HG03520 (cell line): Measurements from ENCODE around the gene ABCA9.
"Not testable (repeated sequence)": the region's sequence is repeated elsewhere in the genome, so short reads cannot be mapped to it uniquely, and the experiment has no call there.

Source experiments
- ATAC-seq: cut with Tn5 transposase; IDR thresholded peaks from one replicate; pipeline ENCODE4 v1.9.1; 2021; ENCODE audit warnings: mild to moderate bottlenecking, moderate library complexity; ENCODE audit not compliant: unreplicated experiment

The ABCA9 gene, protein sequence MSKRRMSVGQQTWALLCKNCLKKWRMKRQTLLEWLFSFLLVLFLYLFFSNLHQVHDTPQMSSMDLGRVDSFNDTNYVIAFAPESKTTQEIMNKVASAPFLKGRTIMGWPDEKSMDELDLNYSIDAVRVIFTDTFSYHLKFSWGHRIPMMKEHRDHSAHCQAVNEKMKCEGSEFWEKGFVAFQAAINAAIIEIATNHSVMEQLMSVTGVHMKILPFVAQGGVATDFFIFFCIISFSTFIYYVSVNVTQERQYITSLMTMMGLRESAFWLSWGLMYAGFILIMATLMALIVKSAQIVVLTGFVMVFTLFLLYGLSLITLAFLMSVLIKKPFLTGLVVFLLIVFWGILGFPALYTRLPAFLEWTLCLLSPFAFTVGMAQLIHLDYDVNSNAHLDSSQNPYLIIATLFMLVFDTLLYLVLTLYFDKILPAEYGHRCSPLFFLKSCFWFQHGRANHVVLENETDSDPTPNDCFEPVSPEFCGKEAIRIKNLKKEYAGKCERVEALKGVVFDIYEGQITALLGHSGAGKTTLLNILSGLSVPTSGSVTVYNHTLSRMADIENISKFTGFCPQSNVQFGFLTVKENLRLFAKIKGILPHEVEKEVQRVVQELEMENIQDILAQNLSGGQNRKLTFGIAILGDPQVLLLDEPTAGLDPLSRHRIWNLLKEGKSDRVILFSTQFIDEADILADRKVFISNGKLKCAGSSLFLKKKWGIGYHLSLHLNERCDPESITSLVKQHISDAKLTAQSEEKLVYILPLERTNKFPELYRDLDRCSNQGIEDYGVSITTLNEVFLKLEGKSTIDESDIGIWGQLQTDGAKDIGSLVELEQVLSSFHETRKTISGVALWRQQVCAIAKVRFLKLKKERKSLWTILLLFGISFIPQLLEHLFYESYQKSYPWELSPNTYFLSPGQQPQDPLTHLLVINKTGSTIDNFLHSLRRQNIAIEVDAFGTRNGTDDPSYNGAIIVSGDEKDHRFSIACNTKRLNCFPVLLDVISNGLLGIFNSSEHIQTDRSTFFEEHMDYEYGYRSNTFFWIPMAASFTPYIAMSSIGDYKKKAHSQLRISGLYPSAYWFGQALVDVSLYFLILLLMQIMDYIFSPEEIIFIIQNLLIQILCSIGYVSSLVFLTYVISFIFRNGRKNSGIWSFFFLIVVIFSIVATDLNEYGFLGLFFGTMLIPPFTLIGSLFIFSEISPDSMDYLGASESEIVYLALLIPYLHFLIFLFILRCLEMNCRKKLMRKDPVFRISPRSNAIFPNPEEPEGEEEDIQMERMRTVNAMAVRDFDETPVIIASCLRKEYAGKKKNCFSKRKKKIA (N-terminal part only)

DNA sequence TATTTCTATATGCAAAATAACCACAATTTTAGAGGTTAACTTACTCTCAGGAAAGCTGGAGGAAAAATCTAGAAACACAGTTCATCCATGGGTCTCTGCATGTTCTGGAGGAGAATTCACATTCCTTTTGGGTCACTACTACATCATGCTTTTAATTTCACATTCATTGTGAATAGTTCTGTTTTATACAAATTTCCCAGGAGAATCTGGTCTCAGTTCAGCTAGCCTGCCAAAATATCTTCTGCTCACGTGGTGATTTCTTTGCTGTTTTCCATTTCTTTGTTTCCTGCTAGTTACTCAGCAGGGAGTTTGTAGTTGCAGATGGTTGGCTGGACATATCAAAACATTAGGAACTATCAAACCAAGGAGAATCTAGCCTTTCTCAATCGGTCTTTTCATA lies at the start of gene ABCA9:
Gene ABCA9 (minus strand): TSS at position 106 of the 400 bp plus-strand sequence. CDS start 9,801 bp downstream, outside the sequence.
- ATAC-seq = no peak

DNA sequence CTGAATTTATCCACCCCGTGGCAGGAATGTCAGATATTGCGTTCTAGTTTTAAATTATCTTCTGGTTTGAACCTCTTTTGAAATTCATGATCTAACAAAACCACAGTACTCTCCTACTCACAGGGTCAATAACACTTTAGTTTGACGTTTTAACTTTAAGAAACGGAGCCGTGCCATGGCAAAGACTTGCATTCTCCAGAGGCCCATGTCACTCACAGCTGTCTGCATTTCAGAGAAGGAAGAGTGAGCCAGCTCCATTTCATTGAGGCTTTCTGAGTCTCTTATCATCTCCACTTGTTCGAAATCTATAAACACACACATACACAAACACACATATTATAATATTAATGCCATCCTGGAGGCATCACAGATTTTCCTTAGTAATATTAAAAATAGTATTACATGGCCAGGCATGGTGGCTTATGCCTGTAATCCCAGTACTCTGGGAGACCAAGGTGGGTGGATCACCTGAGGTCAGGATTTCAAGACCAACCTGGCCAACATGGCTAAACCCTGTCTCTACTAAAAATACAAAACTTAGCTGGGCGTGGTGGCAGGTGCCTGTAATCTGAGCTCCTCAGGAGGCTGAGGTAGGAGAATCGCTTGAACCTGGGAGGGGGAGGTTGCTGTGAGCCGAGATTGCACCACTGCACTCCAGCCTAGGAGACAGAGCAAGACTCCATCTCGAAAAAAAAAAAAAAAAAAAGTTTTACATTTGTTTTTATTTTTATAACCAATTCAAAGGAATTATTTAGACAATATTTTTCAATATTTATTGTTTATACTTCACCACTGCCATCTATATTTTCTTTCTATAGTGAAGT lies 45.4 kb upstream of the ABCA9 start:
- no peak for ATAC-seq

DNA sequence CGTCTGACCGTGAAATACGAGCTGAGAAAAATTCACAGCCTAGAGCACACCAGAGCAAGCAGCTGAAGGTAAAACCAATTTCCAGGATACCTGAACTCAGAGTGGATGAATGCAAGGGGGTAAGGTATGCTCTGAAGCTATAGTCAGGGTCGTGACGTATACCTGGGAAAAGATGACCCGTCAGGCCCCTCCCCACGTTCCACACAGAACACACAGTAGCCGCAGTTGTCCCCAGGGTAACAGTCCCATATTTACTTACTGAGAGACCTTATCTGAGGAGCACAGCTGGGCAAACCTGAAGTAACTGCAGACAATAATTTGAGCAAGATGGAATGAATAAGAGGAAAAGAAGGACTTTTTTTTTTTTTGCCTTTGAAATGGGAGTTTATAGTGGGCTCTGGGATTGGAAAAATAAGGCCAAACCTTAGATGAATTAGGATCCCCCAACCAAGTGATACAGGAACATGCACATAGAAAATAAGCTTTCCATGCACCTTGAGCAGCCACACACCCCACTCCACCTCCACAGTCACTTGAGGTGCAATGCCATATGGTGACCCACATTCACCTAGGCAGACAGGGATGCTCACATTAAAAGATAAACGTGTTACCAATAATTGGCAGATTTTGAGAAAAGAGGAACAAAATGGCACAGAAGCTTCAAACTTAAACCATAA lies 43.0 kb upstream of the ABCA9 start:
- ATAC-seq = no peak

DNA sequence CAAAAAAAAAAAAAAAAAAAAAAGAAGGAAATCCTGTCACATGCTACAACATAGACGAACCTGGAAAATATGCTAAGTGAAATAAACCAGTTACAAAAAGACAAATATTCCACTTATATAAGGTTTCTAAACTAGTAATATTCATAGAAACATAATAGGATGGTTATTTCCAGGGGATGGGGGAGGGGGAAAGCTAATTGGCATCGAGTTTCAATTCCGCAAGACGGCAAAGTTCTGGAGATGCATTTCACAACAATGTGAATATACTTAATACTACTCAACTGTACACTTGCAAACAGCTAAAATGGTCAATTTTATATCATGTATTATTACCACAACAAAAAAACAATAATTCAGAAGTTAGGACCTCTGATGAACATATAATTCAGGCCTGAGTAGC lies 37.9 kb upstream of the ABCA9 start:
- no peak for ATAC-seq

DNA sequence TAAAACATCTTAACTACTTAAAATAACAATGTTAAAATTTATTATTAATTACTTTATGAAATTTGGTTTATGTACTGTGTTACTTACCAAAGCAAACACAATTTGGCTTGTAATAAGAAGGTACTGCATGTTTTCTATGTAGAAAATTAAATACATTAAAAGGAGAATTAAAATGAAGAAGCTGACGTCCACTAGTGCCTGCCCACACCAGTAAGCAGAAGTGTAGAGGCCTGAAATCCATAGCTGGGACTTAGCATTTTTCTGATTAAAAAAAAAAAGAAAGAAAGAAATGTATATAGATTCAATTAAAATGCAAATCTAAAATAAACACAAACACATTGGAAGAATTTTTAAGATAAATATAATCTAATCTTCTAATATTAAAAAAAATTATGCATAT lies 35.8 kb upstream of the ABCA9 start:
- no peak for ATAC-seq

DNA sequence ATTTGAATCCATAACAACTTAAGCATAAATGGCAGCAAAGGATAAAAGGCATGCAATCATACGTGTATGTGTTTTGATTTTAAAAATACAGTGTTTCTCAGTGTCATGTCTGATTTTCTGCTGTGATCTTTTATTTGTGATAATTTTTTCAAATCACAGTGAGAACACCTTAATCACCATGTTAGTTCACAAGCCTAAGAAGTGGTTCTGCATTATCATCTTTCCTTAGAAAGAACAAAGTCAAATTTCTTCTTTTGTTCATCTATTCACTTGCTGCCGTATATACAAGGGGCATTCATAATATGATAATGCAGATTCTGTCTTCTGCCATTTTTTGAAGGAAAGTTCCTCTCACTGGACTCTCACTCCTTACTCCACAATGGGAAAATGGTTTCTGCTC lies 33.3 kb upstream of the ABCA9 start:
- no peak for ATAC-seq

DNA sequence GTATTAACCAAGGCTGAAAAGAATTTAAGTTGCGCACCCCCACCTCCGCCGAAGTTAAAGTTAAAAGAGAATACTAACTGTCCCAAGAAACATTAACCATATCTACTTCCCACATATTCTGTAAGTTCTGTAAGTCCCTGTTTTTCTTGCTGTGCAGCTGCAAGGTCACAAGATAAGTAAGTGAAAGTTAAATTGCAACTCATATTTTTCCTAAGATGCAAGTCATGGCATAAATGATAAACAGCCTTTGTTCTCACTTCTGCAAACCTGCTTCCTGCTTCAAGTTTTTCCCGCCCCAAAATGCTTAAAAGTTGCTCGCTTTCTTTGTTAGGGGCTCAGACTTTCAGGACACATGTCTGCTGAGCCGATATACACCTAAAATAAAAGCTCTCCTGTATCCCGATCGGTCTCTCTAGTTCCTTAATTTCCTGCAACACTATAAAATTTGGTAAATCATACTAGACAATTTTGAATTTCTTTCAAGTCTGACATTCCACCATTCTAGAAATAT lies 32.6 kb upstream of the ABCA9 start:
- ATAC-seq = no peak

DNA sequence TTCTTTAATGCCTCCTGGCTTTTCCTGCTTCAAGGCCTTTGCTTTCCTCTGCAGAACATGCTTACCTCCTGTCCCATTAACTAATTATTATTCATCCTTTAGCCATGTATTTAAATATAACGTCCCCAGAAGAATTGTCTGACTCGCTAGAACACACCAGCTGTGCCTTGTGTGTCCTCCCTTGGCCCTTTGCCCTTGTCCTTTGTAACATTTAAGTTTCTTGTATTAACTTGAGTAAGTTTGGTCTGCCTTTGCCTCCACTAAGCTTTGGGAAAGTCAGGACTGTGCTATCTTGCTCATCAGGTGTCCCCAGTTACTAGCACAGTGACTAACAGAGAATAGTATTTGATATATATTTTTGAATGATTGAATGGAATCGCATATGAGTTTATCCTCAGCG lies 29.6 kb upstream of the ABCA9 start:
- ATAC-seq = no peak

DNA sequence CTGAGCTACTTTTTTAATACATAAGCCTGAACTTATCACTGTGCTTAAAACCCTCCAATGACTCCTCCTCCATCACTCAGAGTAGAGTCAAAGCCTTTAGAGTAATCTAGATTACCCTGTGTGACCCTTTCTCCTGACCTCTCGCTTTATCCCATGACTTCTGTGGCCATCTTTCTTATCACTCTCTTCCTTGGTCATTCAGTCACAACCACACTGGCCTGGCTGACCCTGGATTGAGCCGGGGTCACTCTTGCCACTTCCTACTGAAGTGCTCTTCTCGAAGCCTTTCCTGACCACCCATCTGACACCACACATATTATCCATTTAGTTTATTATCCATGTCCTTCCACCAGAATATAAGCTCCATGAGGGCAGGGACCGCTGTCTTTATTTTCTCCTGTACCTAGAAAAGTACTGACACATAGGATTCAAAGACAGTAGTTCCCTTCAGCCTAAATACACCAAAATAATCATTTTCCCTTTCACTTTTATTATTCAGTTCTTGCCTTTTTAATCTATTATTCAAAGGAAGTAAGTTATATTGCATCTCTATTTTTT lies 28.0 kb upstream of the ABCA9 start:
- ATAC-seq = no peak

DNA sequence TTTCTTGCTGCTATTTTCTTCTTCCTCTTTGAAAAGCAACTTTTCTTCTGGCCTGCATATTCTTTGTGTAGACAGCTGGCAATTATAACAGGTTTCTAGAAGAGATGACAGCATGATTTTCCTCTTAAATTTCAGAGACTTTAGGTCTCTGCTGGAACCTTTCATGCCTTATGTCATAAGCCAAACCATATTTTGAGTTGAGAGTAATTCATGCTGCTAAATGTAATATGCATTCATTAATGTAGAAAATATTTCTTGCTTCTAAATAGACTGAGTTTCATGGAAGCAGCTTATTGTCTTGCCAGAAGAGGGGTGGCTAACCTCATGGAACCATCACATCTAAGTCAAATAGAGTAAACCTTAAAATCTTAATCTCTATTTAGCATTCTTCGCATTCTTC lies 25.9 kb upstream of the ABCA9 start:
- no peak for ATAC-seq

DNA sequence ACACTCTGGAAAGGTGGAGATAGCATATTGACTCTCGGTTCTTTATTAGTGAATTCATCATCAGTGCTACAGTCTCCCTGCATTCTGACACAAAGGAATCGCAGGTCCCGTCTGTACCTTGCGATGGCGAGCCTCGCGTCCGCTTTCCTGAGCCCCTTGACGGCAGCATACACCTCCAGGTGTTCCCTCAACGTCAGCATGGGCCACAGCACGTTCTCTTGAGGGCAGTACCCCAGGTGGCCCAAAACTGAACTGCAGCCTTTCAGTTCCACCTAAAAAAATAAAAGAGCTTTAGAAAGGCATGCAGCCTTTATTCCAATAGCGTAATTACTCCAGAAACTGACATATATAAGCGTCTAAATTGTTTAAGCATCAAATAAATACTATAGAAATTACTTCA lies 24.2 kb upstream of the ABCA9 start:
- no peak for ATAC-seq

DNA sequence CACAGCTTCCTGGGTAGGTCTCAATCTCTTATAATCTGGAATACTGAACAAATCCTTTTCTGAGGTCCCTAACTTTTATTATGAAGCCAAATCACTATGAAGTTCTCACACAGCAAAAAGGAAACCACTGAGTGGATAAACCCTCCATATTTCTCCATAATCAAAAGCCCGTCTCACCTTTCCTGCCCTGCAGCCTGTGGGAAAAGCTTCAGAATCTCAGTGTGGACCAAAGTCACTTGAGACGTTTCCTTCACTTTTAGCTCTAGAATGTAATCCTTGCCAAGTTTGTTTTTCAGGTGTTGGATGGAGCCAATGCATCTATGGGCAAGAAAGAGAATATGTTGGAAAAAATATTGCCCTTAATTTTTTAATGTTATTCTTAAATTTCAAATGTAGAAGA lies 22.0 kb upstream of the ABCA9 start:
- no peak for ATAC-seq

DNA sequence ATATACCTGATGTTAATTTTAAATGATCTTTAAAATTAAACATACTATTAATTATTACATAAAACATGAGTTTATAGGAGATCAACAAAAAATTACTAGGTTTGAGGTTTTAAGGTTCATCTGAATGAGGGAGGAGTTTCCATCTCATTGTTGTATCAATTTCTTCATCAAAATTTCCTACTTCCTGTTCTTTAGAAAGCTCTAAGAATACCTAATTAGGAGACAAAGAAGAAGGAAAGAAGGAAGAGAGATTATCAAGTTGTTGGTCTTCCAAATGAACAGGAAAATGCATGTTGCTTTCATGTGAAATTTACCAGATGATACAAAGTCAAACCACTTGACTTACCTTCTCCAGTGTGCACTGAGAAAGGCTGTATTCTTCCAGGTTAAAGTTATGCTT lies 18.1 kb upstream of the ABCA9 start:
- no peak for ATAC-seq

DNA sequence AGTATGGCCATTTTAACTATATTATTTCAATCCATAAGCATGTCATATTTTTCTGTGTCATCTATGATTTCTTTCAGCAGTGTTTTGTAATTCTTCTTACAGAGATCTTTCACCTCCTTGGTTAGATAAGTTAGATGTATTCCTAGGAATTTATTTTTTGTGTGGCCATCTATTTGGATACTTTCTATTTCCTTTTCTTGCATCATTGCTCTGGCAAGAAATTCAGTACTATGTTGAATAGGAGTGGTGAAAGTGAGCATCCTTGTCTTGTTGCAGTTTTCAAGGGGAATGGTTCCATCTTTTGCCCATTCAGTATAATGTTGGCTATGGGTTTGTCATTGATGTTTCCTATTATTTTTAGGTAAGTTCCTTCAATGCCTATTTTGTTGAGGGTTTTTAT lies 15.1 kb upstream of the ABCA9 start:
- no peak for ATAC-seq

DNA sequence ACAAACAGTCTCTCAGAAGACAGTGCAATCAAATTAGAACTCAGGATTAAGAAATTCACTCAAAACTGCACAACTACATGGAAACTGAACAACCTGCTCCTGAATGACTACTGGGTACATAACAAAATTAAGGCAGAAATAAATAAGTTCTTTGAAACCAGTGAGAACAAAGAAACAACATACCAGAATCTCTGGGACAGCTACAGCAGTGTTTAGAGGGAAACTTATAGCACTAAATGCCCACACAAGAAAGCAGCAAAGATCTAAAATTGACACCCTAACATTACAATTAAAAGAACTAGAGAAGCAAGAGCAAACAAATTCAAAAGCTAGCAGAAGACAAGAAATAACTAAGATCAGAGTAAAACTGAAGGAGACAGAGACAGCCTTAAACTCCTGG lies 12.7 kb upstream of the ABCA9 start:
- ATAC-seq = not testable (repeated sequence)

DNA sequence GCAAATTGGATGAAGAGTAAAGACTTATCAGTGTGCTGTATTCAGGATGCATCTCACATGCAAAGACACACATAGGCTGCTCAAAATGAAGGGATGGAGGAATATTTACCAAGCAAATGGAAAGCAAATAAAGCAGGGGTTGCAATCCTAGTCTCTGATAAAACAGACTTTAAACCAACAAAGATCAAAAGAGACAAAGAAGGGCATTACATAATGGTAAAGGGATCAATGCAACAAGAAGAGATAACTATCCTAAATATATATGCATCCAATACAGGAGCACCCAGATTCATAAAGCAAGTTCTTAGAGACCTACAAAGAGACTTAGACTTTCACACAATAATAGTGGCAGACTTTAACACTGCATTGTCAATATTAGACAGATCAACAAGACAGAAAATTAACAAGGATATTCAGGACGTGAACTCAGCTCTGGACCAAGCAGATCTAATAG lies 12.1 kb upstream of the ABCA9 start:
- not testable (repeated sequence) for ATAC-seq

DNA sequence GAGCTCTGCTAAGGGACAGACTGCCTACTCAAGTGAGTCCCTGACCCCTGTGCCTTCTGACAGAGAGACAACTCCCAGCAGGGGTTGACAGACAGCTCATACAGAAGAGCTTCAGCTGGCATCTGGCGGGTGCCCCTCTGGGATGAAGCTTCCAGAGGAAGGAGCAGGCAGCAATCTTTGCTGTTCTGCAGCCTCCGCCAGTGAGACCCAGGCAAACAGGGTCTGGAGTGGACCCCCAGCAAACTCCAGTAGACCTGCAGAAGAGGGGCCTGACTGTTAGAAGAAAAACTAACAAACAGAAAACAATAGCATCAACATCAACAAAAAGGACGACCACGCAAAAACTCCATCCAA lies 10.5 kb upstream of the ABCA9 start:
- ATAC-seq = not testable (repeated sequence)

DNA sequence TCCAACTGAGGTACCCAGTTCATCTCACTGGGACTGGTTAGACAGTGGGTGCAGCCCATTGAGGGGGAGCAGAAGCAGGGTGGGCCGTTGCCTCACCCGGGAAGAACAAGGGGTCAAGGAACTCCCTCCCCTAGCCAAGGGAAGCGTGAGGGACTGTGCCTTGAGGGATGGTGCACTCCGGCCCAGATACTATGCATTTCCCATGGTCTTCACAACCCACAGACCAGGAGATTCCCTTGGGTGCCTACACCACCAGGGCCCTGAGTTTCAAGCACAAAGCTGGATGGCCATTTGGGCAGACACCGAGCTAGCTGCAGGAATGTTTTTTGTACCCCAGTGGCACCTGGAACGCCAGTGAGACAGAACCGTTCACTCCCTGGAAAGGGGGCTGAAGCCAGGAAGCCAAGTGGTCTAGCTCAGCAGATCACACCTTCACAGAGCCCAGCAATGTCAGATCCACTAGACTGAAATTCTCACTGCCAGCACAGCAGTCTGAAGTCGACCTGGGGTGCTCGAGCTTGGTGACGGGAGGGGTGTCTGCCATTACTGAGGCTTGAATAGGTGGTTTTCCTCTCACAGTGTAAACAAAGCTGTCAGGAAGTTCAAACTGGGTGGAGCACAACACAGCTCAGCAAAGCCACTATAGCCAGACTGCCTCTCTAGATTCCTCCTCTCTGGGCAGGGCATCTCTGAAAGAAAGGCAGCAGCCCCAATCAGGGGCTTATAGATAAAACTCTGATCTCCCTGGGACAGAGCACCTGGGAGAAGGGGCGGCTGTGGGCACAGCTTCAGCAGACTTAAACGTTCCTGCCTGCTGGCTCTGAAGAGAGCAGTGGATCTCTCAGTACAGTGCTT lies 9.9 kb upstream of the ABCA9 start:
- not testable (repeated sequence) for ATAC-seq
